Measurements from ENCODE around the gene KLHL6.

The KLHL6 gene

DNA sequence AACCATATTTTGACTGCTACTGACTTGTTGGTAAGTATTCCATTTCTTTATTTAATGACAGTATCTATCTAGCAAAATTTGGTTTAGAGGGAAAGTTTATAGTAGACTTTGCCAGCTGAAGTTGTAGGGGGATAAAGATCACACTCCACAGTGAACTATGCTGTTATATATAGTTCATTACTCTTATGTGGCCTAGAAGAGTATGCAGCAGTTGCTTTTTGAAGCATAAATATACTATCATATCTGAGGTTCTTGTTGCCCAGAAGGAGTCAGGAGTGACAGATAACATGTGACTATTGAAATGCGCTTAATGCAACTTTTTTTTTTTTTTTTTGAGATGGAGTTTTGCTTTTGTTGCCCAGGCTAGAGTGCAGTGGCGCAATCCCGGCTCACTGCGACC lies 101.4 kb downstream of the KLHL6 start:
- Histone ChIP-seq H3K4me2 (ENCODE audit: low read depth, low read length, poor library complexity, severe bottlenecking) (no peak overlapping the region), H3K79me2 (ENCODE audit: insufficient read depth, low read length) (no peaks in the 10 kb centered on the region), H3F3A (ENCODE audit: insufficient read depth) (no peaks in the 10 kb centered on the region), H3K36me3 (ENCODE audit: low read length) (no peaks in the 10 kb centered on the region), H4K20me1 (ENCODE audit: low read depth, low read length) (no peaks in the 10 kb centered on the region), H3K9me3 (ENCODE audit: insufficient read depth, low read length) (no peaks in the 10 kb centered on the region), H3K9me2 (replicated peaks; ENCODE audit: insufficient read depth, low read length) (no peaks in the 10 kb centered on the region), H3K27ac (ENCODE audit: low read depth, low read length) (no peak overlapping the region), H2AFZ (ENCODE audit: low read depth, low read length, severe bottlenecking) (no peak overlapping the region), H3K27me3 (ENCODE audit: low read length) (no peaks in the 10 kb centered on the region), H3K9ac (ENCODE audit: low read length) (no peak overlapping the region), H3K4me3 (ENCODE audit: insufficient read depth, low read length, poor library complexity, severe bottlenecking) (no peak overlapping the region)
- TF ChIP-seq EZH2phosphoT487 (conservative IDR thresholded peaks at IDR 0.05; ENCODE audit: low read length), result no peak
- no peak for TF ChIP-seq CTCF (IDR thresholded peaks at IDR 0.05; ENCODE audit: insufficient read depth, low read length, poor library complexity, severe bottlenecking)

- H3K9ac ChIP-seq (ENCODE audit: low read length), result no peak overlapping the region
- H3K79me2 ChIP-seq (ENCODE audit: insufficient read depth, low read length), result no peaks in the 10 kb centered on the region
- no peaks in the 10 kb centered on the region for H3K36me3 ChIP-seq (ENCODE audit: low read length)
- no peak overlapping the region for H2AFZ ChIP-seq (ENCODE audit: low read depth, low read length, severe bottlenecking)
- peaks cover 9% of the 10 kb centered on the region; the same call in 1 of the 2 replicates for H3F3A ChIP-seq (ENCODE audit: insufficient read depth)
- TF ChIP-seq CTCF (IDR thresholded peaks at IDR 0.05; ENCODE audit: insufficient read depth, low read length, poor library complexity, severe bottlenecking), result no peak
- no peak for TF ChIP-seq EZH2phosphoT487 (conservative IDR thresholded peaks at IDR 0.05; ENCODE audit: low read length)
- H3K9me3 ChIP-seq (ENCODE audit: insufficient read depth, low read length), result no peaks in the 10 kb centered on the region
- H3K9me2 ChIP-seq (replicated peaks; ENCODE audit: insufficient read depth, low read length), result no peaks in the 10 kb centered on the region
- H4K20me1 ChIP-seq (ENCODE audit: low read depth, low read length), result no peaks in the 10 kb centered on the region
- H3K27ac ChIP-seq (ENCODE audit: low read depth, low read length), result no peak overlapping the region
- no peak overlapping the region for H3K4me3 ChIP-seq (ENCODE audit: insufficient read depth, low read length, poor library complexity, severe bottlenecking)
- no peaks in the 10 kb centered on the region for H3K27me3 ChIP-seq (ENCODE audit: low read length)
- no peak overlapping the region for H3K4me2 ChIP-seq (ENCODE audit: low read depth, low read length, poor library complexity, severe bottlenecking)
These were observed 105.7 kb downstream of the KLHL6 start for GRCh38 chr3:183449791-183450190.

- Histone ChIP-seq H3K79me2 (ENCODE audit: insufficient read depth, low read length) (no peaks in the 10 kb centered on the region), H3K27ac (ENCODE audit: low read depth, low read length) (no peak overlapping the region), H3F3A (ENCODE audit: insufficient read depth) (peaks cover 9% of the 10 kb centered on the region; the same call in 1 of the 2 replicates), H3K27me3 (ENCODE audit: low read length) (no peaks in the 10 kb centered on the region), H3K9me3 (ENCODE audit: insufficient read depth, low read length) (no peaks in the 10 kb centered on the region), H3K4me3 (ENCODE audit: insufficient read depth, low read length, poor library complexity, severe bottlenecking) (no peak overlapping the region), H3K9me2 (replicated peaks; ENCODE audit: insufficient read depth, low read length) (no peaks in the 10 kb centered on the region), H4K20me1 (ENCODE audit: low read depth, low read length) (no peaks in the 10 kb centered on the region), H3K36me3 (ENCODE audit: low read length) (no peaks in the 10 kb centered on the region; the same call in 1 of the 2 replicates), H3K9ac (ENCODE audit: low read length) (no peak overlapping the region), H3K4me2 (ENCODE audit: low read depth, low read length, poor library complexity, severe bottlenecking) (peak overlapping the region; percentile 75), H2AFZ (ENCODE audit: low read depth, low read length, severe bottlenecking) (no peak overlapping the region)
- no peak for TF ChIP-seq EZH2phosphoT487 (conservative IDR thresholded peaks at IDR 0.05; ENCODE audit: low read length)
- TF ChIP-seq CTCF (IDR thresholded peaks at IDR 0.05; ENCODE audit: insufficient read depth, low read length, poor library complexity, severe bottlenecking), result no peak
These were observed 106.1 kb downstream of the KLHL6 start for GRCh38 chr3:183449391-183449790.

Data from SU-DHL-6 (cell line).